Stimulated activated CD8-positive, alpha-beta memory T cell treated with anti-CD3 and anti-CD28 coated beads, Interleukin-4, amount 100 ng/mL, for 4 hours (primary cell): ENCODE measurements around the gene SHISA7.
"Not testable (repeated sequence)": the region's sequence is repeated elsewhere in the genome, so short reads cannot be mapped to it uniquely, and the experiment has no call there.

Source experiments
- DNase-seq, 2 donors: peaks; one replicate each; pipeline ENCODE4 v3.0.0-alpha.2; 2020; ENCODE audit warnings: low read depth in 2 of 2, low spot score in 1 of 2

Gene SHISA7

DNA sequence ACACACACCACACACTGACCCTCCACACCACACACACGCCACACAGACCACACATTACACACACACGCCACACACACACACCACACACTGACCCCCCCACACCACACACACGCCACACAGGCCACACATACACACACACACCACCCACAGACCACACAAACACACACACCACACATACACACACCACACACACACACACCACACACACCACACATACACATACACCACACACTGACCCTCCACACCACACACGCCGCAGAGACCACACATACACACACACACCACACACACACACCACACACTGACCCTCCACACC is 5.0 kb upstream of the SHISA7 start:
- DNase-seq: not testable (repeated sequence)

DNA sequence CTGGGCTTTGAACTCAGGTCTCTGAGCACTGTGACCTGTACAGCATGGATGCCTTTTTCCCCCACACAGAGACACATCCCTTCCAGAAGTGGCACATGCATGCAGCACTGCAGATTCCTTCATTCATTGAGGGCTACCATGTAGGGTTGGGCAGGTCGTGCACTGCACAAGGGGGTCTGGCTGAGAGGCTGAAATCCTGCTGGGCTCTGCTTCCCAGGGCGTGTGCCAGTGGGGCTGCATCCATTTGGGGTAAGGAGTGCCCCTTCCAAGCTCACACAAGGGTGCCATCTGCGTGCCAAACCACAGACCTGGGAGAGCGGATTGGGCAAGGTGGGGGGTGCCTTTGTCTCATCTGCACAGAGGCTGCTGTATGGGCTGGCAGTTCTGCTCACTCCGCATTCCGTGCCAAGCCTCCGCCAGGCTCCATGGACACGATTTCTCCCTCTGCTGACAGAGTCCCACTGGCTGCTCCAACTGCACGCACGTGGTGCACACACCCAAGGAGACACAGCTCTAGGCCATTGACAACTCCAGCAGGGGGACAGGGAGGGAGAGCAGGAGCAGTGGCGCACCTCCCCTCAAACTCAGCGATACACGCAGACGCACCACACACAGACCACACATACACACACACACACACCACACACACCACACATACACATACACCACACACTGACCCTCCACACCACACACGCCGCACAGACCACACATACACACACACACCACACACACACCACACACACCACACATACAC is 4.5 kb upstream of the SHISA7 start:
- DNase-seq: no peak

DNA sequence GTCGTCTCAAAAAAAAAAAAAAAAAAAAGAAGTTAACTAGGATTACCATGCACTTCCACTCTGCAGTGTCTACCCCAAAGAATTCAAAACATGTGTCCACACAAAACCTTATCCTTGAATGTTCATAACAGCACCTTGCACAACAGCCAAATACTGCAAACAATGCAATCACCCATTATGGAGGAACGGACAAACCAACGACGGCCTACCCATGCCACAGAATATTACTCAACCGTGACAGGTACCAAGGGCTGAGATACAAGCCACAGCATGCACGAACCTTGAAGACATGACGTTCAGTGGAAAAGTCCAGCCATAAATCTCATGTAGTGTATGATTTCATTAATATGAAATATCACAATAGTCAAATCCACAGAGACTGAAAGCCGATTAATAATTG is 3.0 kb upstream of the SHISA7 start:
- DNase-seq: no peak

- DNase-seq: no peak
These were observed 1.5 kb upstream of the SHISA7 start for GRCh38 chr19:55444646-55445045.

- DNase-seq: no peak
These were observed 852 bp upstream of the SHISA7 start for GRCh38 chr19:55443824-55444480.

DNA sequence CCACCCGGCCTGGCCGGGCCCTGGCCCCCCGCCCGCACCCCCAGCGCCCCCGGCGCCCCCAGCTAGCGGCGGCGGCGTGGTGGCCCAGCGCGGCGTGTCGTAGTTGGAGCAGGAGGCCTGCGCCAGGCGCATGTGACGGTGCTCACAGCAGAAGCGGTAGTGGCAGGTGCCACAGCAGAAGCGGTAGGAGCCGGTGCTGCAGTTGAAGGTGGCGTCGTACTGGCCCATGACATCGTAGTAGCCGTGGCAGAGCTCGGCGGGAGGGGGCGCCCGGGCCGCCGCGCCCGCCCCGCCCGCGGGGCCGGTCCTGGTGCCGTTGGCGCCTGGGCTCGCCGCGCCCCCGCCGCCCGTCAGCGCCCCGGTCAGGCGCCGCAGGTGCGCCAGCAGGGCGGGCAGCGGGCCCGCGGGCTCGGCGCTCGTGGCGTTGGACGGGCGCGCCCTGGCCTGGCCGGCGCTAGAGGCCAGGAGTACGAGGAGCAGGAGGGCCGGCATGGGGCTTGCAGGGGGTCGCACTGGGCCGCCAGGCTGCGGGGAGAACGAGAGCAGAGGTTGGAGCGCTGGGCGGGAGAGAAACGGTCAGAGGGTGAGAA is 633 bp downstream of the SHISA7 start:
- DNase-seq: no peak

GRCh38 chr19:55441692-55442321 is 1.3 kb downstream of the SHISA7 start:
- DNase-seq: no peak

DNA sequence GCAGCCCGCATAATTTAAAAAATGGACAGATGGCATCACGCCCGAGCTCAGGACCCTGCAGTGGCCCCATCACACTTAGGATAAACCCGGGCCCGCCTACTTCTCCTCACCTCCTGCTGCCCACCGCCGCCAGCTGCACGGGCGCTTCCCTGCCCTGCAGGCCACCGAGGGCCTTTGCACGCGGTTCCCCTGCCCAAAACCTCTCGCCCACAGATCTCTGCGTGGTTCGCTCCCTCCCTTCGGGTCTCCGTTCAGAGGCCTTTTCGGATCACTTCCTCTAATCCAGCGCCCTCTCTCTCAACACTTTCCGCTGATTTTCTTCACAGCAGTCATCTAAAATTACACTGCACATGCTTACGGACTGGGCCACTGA is 1.8 kb downstream of the SHISA7 start:
- DNase-seq: no peak

DNA sequence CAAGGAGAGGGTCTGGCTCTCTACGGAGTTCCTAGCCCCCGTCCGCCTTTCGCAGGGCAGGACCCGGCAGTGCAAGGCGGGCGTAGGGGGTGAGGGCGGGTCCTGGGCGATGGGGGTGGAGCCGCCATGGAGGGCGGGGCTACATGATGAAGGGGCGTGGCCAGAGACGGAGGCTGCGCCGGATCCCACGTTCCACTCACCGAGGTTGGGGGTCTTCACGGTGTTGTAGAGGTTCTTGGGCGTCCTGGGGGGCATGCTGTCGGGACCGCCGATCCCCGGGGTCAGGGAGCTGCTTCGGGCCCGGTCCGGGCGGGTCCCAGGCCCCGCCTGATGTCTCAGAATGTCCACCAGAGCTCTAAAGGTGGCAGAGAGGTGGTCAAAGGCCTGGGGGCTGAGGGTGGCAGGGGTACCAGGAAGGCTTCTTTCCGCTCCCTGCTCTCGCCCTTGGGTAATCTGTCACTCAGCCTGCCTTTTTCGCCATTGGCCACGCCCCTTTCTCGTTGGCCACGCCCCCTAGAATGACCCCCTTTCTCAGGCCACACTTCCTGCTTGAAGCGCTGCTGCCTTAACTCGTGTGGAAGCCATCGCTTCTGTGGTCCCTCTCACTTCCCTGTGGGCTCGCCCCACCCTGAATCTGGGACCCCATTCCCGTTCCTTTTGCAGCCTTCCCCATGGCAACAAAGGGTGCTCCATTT is 2.5 kb downstream of the SHISA7 start:
- DNase-seq: no peak

GRCh38 chr19:55439052-55439451 is 4.0 kb downstream of the SHISA7 start:
- no peak for DNase-seq

DNA sequence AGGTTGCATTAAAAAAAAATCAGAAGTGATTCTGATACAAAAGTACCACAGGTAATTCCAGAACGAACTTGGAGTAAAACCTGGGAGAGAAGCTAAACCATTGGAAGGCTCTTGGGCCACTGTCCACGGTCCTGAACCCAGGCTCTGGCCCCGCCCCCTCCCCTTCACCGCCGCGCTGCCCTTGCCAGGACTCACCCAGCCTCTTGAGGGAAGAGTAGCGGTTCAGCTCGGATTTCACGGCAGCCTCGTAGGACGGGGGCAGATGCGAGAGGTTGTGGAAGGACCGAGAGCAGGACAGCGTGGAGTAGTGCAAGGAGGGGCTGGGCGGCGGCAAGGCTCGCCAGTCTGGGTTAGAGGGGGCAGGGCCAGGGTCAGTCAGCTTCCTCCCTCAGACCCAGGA is 5.7 kb downstream of the SHISA7 start:
- no peak for DNase-seq

GRCh38 chr19:55436847-55437246 is 6.3 kb downstream of the SHISA7 start:
- no peak for DNase-seq

GRCh38 chr19:55435020-55435419 is 8.1 kb downstream of the SHISA7 start:
- DNase-seq: no peak

DNA sequence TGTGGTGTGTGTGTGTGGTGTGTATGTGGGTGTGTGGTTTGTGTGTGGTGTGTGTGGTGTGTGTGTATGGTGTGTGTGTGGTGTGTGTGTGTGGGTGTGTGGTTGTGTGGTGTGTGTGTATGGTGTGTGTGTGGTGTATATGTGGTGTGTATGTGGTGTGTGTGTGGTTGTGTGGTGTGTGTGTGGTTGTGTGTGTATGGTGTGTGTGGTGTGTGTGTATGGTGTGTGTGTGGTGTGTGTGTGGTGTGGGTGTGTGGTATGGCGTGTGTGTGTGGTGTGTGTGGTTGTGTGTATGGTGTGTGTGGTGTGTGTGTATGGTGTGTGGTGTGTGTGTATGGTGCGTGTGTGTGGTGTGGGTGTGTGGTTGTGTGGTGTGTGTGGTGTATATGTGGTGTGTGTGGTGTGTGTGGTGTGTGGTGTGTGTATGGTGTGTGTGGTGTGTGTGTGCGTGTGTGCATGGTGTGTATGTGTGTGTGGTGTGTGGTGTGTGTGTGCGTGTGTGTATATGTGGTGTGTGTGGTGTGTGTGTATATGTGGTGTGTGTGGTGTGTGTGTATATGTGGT is 8.7 kb downstream of the SHISA7 start:
- no peak for DNase-seq

DNA sequence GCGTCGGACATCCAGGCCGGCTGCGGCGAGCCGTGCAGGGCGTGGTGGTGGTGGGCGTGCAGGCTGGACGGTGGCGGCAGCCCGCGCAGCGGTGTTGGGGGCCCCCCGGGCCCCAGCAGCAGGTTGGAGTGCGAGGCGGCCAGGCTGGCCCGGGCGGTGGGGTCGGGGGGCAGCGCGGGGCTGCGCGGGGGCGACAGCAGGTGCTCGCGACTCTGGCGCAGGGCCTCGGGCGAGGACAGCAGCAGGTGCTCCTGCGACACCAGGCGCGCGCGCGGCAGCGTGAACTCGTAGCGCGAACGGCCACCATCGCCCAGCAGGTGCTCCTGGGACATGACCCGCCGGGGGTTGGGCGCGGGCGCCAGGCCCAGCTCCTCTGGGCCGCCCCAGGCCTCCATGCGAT is 9.8 kb downstream of the SHISA7 start:
- no peak for DNase-seq

DNA sequence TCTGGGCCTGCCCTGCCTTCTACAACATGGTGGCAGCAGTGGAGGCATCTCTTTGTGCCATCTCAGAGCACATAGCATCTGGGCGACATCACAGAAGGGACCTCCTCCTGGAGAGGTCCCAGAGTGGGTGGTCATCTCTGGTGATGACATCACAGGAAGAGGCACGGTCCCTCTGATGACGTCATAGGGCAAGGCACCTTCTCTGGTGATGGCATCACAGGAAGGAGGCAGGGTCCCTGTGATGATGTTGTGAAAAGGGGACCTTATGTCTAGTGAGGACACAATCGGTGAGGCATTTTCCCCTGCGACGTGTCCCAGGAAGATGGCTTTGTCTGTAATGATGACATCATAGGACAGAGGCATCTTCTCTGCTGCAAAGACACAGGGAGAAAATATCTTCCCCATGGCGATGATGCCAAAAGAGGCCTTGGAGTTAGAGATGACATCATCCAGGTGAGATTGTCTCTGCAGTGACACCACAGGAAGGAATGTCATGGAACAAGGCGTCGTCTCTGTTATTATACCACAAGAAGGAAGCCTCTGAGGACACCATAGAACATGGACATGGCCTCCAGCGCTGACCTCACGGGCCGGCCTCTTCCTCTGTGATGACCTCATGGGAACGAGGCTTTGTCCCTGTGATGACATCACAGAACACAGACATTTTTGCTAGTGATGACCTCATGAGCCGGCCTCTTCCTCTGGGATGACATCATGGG is 10.7 kb downstream of the SHISA7 start:
- no peak for DNase-seq

DNA sequence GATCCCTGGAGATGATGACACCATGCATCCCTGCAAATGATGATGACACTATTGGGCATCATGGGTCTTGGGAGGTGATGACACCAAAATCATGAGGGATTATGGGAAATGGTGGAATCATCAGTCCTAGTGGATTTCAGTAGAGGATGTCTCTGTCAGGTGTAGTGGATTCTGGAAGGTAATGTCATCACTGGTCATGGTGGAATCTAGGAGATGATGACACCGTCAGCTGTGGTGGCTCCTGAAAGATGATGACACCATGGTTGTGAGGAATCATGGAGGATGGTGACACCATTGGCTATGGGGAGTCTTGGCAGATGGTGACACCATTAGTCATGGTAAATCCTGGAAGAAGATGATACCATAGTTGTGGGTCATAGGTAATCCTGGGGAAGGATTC is 11.9 kb downstream of the SHISA7 start:
- DNase-seq: no peak

GRCh38 chr19:55426042-55426441 is 17.1 kb downstream of the SHISA7 start:
- no peak for DNase-seq

DNA sequence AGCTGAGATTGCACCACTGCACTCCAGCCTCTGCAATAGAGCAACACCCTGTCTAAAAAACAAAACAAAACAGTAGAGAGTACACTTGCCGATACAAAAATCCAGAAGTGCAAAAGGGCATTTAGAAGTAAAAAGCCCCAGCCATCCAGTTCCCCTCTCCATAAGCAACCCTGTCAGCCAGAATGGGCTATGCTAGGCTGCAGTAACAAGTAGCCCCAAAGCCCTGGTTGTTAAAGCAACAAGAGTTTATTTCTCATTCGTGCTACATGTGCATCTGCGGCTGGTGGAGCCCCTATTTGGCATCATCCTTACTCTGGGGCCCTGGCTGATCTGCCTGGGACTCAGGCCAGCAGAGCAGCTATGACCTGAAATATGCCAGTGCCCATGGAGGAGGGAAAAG is 18.6 kb downstream of the SHISA7 start:
- no peak for DNase-seq

- DNase-seq: no peak
These were observed 19.7 kb downstream of the SHISA7 start for GRCh38 chr19:55423225-55424005.
